Hypothalamus (tissue), 51 donors: ENCODE data around the gene CYP17A1.
"Not testable (repeated sequence)": the region's sequence is repeated elsewhere in the genome, so short reads cannot be mapped to it uniquely, and the experiment has no call there.

ENCODE experiments used
- DNase-seq, 51 donors: peaks; one replicate each; lab custom pipeline; 2025; lab: John Stamatoyannopoulos, UW

The CYP17A1 gene

DNA sequence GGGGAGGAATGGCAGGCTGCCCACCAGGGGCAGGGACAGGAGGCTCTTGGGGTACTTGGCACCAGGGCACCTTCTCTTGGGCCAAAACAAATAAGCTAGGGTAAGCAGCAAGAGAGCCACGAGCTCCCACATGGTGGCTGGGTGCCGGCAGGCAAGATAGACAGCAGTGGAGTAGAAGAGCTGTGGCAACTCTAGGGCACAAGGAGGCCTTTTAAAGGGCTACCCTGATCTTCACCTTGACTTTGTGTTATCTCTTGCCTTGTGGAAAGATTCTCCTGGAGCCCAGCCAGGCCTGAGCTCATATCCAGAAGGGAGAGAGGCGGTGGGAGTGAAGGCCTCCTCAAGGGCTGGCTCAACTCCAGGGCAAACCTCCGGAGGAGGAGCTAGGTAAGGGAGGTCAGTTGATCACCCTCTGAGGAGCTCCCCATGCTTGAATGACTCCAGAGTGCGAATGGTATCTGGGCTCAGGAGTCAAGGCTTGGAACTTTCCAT, at the start of gene CYP17A1:
Gene CYP17A1 (minus strand): TSS at position 184 of the 492 bp plus-strand sequence. CDS start 52 bp downstream, at position 132.
- DNase-seq = no peak

GRCh38 chr10:102880256-102880655, 43.0 kb upstream of the CYP17A1 start:
- no peak for DNase-seq

- DNase-seq = no peak
Measured at GRCh38 chr10:102878629-102879028, 41.4 kb upstream of the CYP17A1 start.

- DNase-seq = no peak
Measured at GRCh38 chr10:102876747-102877153, 39.5 kb upstream of the CYP17A1 start.

DNA sequence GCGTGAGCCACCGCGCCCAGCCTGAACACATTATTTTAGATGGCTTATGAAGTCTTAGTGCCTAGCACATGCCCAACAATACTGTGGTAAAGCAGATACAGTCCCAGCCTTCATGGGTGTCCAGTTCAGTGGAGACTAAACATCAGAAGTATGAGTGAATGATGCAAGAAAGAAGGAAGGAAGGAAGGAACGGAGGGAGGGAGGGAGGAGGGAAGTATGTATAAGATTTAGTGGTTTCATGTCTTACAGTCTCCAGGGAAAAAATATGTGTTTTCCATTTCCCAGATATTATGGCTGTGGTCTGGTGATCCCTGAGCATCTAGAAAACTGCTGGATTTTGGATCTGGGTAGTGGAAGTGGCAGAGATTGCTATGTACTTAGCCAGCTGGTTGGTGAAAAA, 35.0 kb upstream of the CYP17A1 start:
- no peak for DNase-seq

DNA sequence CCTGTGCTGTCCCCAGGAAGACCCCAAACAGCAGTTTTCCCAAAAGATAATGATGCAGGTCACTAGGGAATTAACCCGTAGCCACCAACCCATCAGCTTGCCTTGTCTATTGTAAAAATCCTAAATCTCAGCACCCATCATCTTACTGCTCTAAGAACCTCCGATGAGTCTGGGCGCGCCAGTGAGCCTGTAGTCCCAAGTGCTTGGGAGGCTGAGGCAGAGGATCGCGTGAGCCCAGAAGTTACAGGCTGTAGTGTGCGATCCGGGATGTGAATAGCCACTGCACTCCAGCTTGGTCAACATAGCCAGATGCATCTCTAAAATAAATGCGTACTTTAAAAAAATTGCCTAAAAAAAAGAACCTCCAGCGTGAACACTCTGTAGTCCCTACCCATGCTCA, 33.0 kb upstream of the CYP17A1 start:
- no peak for DNase-seq

- DNase-seq = peak in 22 of 51 donors; percentile 4 to 38 (median 20)
Measured at GRCh38 chr10:102869258-102870198, 32.3 kb upstream of the CYP17A1 start, which contains the start of gene AS3MT. AS3MT (plus strand) TSS chr10:102869470; CDS start chr10:102869593, 123 bp downstream.

GRCh38 chr10:102868911-102869257, 31.7 kb upstream of the CYP17A1 start:
- DNase-seq = no peak

GRCh38 chr10:102865620-102866019, 28.4 kb upstream of the CYP17A1 start:
- DNase-seq = no peak

GRCh38 chr10:102863660-102864059, 26.4 kb upstream of the CYP17A1 start:
- DNase-seq = no peak

- no peak for DNase-seq
Measured at GRCh38 chr10:102859911-102860310, 22.7 kb upstream of the CYP17A1 start.

DNA sequence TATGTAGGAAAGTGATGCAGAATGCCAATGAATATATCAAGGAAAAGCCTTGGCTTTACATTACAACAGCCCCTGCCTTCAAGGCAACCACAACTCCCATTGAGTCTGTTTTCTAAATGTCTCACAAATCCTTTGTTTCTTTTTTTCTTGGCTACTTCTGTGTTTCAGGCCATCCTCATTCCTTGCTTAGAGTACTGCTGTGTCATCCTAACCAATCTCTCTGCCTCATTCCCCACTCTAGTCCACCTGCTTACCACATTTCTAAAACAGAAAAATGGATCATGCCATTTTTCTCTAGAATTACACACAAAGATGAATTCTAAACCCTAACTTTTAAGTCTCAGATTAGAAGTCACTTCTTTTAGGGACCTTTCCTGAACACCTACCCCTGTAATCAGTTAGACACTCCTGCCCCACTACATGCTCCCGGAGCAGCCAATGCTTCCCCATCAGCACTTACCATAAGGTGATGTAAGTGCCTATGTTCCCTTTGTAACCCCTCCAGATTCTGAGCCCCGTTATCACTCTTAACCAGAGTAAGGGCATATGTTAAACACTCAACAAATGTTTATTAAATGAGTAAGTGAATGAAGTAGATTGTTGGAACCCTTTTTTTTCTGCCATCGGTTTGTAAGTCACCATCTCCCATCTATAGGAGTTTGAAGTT, 19.7 kb upstream of the CYP17A1 start:
- DNase-seq = no peak

DNA sequence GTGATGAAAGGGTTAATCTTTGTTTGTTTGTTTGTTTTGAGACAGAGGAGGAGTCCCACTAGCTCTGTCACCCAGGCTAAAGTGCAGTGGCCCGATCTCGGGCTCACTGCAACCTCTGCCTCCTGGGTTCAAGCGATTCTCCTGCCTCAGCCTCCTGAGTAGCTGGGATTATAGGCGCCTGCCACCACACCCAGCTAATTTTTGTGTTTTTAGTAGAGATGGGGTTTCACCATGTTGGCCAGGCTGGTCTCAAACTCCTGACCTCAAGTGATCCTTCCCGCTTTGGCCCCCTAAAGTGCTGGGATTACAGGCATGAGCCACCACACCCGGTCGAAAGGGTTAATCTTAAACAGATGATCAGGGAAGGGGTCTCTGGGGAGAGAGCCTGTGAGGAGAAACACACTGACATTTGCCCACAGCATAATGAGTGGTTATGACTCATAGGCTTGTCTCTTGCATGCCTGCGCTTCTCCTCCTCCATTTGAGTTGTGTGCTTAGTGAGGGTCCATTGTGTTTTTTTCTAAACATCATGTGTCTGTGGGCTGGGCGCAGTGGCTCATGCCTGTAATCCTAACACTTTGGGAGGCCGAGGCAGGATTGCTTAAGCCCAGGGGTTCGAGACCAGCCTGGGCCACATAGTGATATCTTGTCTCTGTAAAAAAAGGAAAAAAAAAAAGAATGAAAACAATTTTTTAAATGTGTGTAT, 18.7 kb upstream of the CYP17A1 start:
- peak in 2 of 51 donors; percentile 3 to 6 for DNase-seq

- not testable (repeated sequence) for DNase-seq
Measured at GRCh38 chr10:102853237-102853636, 16.0 kb upstream of the CYP17A1 start.

- DNase-seq = no peak
Measured at GRCh38 chr10:102850025-102850518, 12.9 kb upstream of the CYP17A1 start.

DNA sequence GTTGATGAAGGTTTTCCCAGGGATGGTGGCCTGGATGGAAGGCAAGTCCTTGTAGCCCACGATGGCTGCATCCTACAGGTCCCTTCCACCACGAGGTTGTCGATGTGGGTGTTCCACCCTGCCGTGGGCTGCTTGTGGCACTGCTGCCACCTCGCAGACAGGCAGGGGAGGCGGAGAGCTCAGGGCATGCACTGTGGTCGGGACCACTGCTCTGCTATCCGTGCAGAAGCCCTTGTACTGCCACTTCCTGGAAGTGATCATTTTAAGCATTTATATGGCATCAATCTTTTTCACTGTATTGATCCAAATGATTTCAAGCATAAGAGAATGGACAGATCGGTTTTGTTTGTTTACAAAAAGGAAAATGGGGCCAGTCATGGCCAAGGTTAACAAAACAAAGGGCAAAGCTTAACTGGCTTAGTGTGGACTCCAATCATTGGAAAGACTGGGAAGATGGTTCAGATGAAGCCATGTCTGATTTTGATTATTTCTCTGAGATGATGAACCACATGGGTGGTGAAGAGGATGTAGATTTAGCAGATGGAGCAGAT, 8.2 kb upstream of the CYP17A1 start:
- no peak for DNase-seq

DNA sequence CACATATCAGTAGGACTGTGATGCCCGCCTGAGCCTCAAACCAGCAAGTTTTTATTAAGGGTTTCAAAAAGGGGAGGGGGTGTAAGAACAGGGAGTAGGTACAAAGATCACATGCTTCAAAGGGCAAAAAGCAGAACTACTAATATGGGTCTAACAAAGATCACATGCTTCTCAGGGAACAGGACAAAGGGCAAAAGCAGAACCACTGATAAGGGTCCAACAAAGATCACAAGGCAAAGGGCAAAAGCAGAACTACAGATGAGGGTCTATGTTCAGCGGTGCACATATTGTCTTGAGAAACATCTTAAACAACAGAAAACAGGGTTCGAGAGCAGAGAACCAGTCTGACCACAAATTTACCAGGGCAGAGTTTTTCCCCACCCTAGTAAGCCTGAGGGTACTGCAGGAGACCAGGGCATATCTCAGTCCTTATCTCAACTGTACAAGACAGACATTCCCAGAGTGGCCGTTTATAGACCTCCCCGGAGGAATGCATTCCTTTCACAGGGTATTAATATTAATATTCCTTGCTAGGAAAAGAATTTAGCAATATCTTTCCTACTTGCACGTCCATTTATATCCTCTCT, 7.1 kb upstream of the CYP17A1 start:
- not testable (repeated sequence) for DNase-seq

DNA sequence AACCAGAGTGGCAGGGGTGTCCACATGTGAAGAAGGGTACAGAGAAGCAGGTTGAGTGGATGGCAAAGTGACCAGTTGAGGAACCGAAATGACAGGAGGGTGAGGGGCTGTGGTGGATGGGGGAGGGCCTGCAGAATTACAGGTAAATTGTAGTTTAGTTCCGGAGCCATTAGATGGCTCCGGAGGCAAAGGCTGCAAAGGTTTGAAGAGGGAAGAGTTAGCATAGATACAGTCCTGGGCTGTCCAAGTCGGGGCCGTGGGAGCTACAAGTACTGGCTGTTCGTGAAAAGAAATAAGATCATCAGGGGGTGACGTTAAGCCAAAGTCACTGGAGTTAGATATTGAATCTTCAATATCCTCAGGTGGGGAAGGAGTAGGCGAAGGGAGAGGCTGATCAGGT, 5.9 kb upstream of the CYP17A1 start:
- DNase-seq = not testable (repeated sequence)

DNA sequence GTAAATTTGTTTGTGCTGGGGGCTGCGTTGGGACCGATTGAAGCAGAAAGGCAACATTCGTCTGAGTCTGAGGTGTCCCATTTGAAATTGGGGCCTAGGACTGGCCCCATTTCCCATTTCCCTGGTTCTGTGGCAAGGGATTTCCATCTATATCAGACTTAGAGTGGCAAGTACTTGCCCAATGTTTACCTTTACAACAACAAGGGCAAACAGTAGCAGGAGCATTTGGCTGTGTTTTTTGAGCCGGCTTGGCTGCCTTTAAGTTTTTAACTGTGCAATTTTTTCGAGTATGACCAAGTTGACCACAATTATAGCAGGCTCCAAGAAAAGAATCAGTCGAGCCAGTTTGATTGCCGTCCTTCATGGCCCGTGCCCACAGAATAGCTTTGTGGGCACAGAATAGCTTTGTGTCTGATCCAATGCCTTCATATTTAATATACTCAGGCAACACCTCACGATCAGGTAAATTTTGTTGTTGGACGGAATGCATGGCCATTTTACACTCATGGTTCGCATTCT, 4.7 kb upstream of the CYP17A1 start:
- no peak for DNase-seq
